ENCODE results near the gene TEX9. TPM values are rescaled to one million over a fixed set of nuclear protein-coding genes. Genes with fewer than 3 reads are reported as not detected.

The TEX9 gene
- total and polyA plus RNA-seq, 2 of the 4 experiments (the other 2 are of a cell fraction), result 0.63 to 1.4 TPM

DNA sequence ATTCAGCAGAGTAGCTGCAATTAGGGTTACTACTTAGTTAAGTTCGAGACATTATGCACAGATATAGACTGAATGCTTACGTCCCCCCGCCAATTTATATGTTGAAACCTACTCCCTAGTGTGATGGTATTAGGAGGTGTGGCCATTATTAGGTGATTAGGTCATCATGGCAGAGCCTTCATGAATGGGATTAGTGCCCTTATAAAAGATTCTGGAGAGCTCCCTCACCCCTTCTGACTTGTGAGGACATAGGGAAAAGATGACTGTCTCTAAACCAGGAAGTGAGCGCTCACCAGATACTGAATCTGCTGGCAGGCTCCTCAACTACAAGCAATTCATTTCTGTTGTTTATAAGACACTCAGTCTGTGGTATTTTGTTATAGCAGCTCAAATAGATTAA is 25.6 kb upstream of the TEX9 start:
- Histone ChIP-seq H4K8ac (ENCODE audit: low read depth in 2 of 2, low read length in 2 of 2) (no peak overlapping the region), H3K14ac (replicated peaks; ENCODE audit: low read depth, low read length) (no peak overlapping the region), H2BK20ac (ENCODE audit: low read depth, low read length) (no peak overlapping the region), H3K18ac (ENCODE audit: low read depth, low read length) (no peak overlapping the region), H3K4ac (ENCODE audit: low read depth, low read length) (no peak overlapping the region), H2AFZ (replicated peaks; ENCODE audit: low read length, poor library complexity) (no peak overlapping the region), H3K9me3 (ENCODE audit: control insufficient read depth, insufficient read depth, low read length) (no peaks in the 10 kb centered on the region), H3K4me1 (ENCODE audit: control insufficient read depth, insufficient read depth, low read length) (no peaks in the 10 kb centered on the region), H2BK15ac (ENCODE audit: low read depth, low read length) (no peak overlapping the region), H3K79me1 (ENCODE audit: low read depth in 1 of 2, low read length in 2 of 2) (no peaks in the 10 kb centered on the region), H3K27me3 (ENCODE audit: control insufficient read depth, insufficient read depth, low read length) (no peaks in the 10 kb centered on the region), H3K23ac (ENCODE audit: low read depth, low read length) (no peak overlapping the region), H2BK5ac (ENCODE audit: low read depth, low read length, poor library complexity, severe bottlenecking) (no peak overlapping the region), H3K36me3 (ENCODE audit: control insufficient read depth, insufficient read depth, low read length) (no peaks in the 10 kb centered on the region), H4K20me1 (ENCODE audit: insufficient read depth, low read length) (no peaks in the 10 kb centered on the region), H4K91ac (ENCODE audit: insufficient read depth, low read depth, low read length) (no peak overlapping the region), H2BK120ac (ENCODE audit: low read depth, low read length) (no peak overlapping the region), H3K27ac (ENCODE audit: insufficient read depth, low read length) (no peak overlapping the region), H3K4me2 (ENCODE audit: low read depth, low read length) (no peak overlapping the region), H3K9me1 (ENCODE audit: insufficient read depth, low read length) (no peaks in the 10 kb centered on the region), H3K4me3 (ENCODE audit: insufficient read depth, low read depth, low read length) (no peak overlapping the region), H3K56ac (ENCODE audit: extremely low read depth, insufficient read depth, low read length) (no peak overlapping the region), H2AK5ac (ENCODE audit: low read depth, low read length) (no peak overlapping the region), H2AK9ac (replicated peaks; ENCODE audit: low read depth, low read length, poor library complexity) (no peak overlapping the region), H3K9ac (ENCODE audit: low read depth, low read length) (no peak overlapping the region), H4K5ac (ENCODE audit: low read depth, low read length) (no peak overlapping the region)
- ATAC-seq (ENCODE audit: low read depth), result no peak
- no CpG with 5 or more reads among the region's 4 CpGs for WGBS, 2 experiments (ENCODE audit: extremely low coverage in 2 of 2, insufficient read length in 1 of 2)
- CTCF ChIA-PET, result interaction anchor here (1.2 kb wide), 1 partner anchor 22 kb away, joined by 4 read pairs; no protein-coding TSS in a partner anchor
- in situ Hi-C loops (cut with MboI; ENCODE audit: low sequenced_read_pairs), result no loop called here
- intact Hi-C loops (cut with micrococcal nuclease), result no loop called here
- no TSS peak for BruUV-seq (replicated peaks)
- POLR2A ChIA-PET (ENCODE audit: unreplicated experiment), result no interaction called here
- TF ChIP-seq CEBPB (IDR thresholded peaks at IDR 0.05; ENCODE audit: low read depth, low read length) (no peak), RCOR1 (IDR thresholded peaks at IDR 0.05; ENCODE audit: insufficient replicate concordance, low read length) (no peak), RAD21 (IDR thresholded peaks at IDR 0.05; ENCODE audit: low read length) (no peak), FOS (IDR thresholded peaks at IDR 0.05; ENCODE audit: low read depth, low read length) (no peak), CHD1 (IDR thresholded peaks at IDR 0.05; ENCODE audit: low read depth, low read length) (no peak), SMC3 (IDR thresholded peaks at IDR 0.05; ENCODE audit: low read depth, low read length) (no peak), MXI1 (IDR thresholded peaks at IDR 0.05; ENCODE audit: borderline replicate concordance, low read depth, low read length) (no peak), BHLHE40 (IDR thresholded peaks at IDR 0.05; ENCODE audit: low read depth, low read length) (no peak), MAZ (IDR thresholded peaks at IDR 0.05; ENCODE audit: borderline replicate concordance, low read depth, low read length) (no peak), POLR2A (IDR thresholded peaks at IDR 0.05; ENCODE audit: low read depth, low read length) (no peak), NFE2L2 (IDR thresholded peaks at IDR 0.05; ENCODE audit: low read depth, low read length) (no peak), RFX5 (IDR thresholded peaks at IDR 0.05; ENCODE audit: low read depth, low read length) (no peak), MAFK (IDR thresholded peaks at IDR 0.05; ENCODE audit: low read depth, low read length) (no peak)
- TF ChIP-seq, protein P1, sequence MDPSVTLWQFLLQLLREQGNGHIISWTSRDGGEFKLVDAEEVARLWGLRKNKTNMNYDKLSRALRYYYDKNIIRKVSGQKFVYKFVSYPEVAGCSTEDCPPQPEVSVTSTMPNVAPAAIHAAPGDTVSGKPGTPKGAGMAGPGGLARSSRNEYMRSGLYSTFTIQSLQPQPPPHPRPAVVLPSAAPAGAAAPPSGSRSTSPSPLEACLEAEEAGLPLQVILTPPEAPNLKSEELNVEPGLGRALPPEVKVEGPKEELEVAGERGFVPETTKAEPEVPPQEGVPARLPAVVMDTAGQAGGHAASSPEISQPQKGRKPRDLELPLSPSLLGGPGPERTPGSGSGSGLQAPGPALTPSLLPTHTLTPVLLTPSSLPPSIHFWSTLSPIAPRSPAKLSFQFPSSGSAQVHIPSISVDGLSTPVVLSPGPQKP (IDR thresholded peaks at IDR 0.05; ENCODE audit: borderline replicate concordance, low read depth, low read length), result no peak
- TF ChIP-seq, protein P2, sequence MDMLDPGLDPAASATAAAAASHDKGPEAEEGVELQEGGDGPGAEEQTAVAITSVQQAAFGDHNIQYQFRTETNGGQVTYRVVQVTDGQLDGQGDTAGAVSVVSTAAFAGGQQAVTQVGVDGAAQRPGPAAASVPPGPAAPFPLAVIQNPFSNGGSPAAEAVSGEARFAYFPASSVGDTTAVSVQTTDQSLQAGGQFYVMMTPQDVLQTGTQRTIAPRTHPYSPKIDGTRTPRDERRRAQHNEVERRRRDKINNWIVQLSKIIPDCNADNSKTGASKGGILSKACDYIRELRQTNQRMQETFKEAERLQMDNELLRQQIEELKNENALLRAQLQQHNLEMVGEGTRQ (IDR thresholded peaks at IDR 0.05; ENCODE audit: low read depth, low read length), result no peak
- TF ChIP-seq, protein P3, sequence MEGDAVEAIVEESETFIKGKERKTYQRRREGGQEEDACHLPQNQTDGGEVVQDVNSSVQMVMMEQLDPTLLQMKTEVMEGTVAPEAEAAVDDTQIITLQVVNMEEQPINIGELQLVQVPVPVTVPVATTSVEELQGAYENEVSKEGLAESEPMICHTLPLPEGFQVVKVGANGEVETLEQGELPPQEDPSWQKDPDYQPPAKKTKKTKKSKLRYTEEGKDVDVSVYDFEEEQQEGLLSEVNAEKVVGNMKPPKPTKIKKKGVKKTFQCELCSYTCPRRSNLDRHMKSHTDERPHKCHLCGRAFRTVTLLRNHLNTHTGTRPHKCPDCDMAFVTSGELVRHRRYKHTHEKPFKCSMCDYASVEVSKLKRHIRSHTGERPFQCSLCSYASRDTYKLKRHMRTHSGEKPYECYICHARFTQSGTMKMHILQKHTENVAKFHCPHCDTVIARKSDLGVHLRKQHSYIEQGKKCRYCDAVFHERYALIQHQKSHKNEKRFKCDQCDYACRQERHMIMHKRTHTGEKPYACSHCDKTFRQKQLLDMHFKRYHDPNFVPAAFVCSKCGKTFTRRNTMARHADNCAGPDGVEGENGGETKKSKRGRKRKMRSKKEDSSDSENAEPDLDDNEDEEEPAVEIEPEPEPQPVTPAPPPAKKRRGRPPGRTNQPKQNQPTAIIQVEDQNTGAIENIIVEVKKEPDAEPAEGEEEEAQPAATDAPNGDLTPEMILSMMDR (conservative IDR thresholded peaks at IDR 0.05; ENCODE audit: low read depth, low read length), result no peak
- no peak for DNase-seq
- dilution Hi-C loops (cut with HindIII; ENCODE audit: low sequenced_read_pairs, unreplicated experiment), result no loop called here
